Natural killer cell treated with Interleukin-12 subunit alpha and Interleukin-12 subunit beta and Interleukin-15 and Interleukin-18, amount 100 ng/mL, for 72 hours (primary cell): ENCODE data around the gene USP31. TPM values are rescaled to one million over a fixed set of nuclear protein-coding genes. Genes with fewer than 3 reads are reported as not detected.
A peak's percentile ranks its signal among the peaks of the same experiment; 100 is the strongest.

Experiments used
- ATAC-seq, 2 donors: fragments of 150-1000 bp; cut with Tn5 transposase in 1 of 2; sonication (Bioruptor Pico), chemical (Tn5 transposase) in 1 of 2; 2 replicates each; pipeline ENCODE4 v1.10.0; 2021
- DNase-seq: peaks from one replicate; pipeline ENCODE4 v3.0.0; 2022; ENCODE audit warnings: low spot score
- H3K27ac Mint-ChIP-seq, 2 donors: 1 replicate in 1 of 2; 2 replicates in 1 of 2; pipeline ENCODE4 v1.8.0; 2022; ENCODE audit warnings: mixed read lengths in 2 of 2, mild to moderate bottlenecking in 1 of 2, moderate library complexity in 1 of 2
- H3K27me3 Mint-ChIP-seq, 2 donors: 1 replicate in 1 of 2; 2 replicates in 1 of 2; pipeline ENCODE4 v1.8.0; 2022; ENCODE audit warnings: mixed read lengths in 2 of 2
- H3K36me3 Mint-ChIP-seq: one replicate; pipeline ENCODE4 v1.8.0; 2022; ENCODE audit warnings: mixed read lengths
- H3K4me1 Mint-ChIP-seq, 2 donors: 1 replicate in 1 of 2; 2 replicates in 1 of 2; pipeline ENCODE4 v1.8.0; 2022; ENCODE audit warnings: low read depth in 2 of 2, mixed read lengths in 2 of 2, mild to moderate bottlenecking in 1 of 2
- H3K4me3 Mint-ChIP-seq: one replicate; pipeline ENCODE4 v1.8.0; 2022; ENCODE audit warnings: mixed read lengths
- H3K9me3 Mint-ChIP-seq: 2 replicates; pipeline ENCODE4 v1.8.0; 2022; ENCODE audit warnings: mixed read lengths
- total RNA-seq, 2 donors: library from RNA; stranded (reverse); gene quantifications; one replicate each; pipeline ENCODE4 v1.2.3, GENCODE V29; 2022

The USP31 gene
- total RNA-seq, 2 donors from 2014 or later: 5.7 to 16.6 TPM

- Mint-ChIP-seq H3K36me3 (peaks cover 14% of the 10 kb centered on the region), H3K4me3 (no peak overlapping the region), H3K27ac (peak overlapping the region in 1 of 2 donors; percentile 13), H3K27me3 (peaks cover 0 to 9% of the 10 kb centered on the region in 2 donors), H3K9me3 (peaks cover 4% of the 10 kb centered on the region), H3K4me1 (peaks cover 7 to 13% of the 10 kb centered on the region in 2 donors)
- DNase-seq: no peak
- ATAC-seq: no peak
These were observed 16.3 kb downstream of the USP31 start for GRCh38 chr16:23132775-23133463.

- H3K9me3 Mint-ChIP-seq: peaks cover 4% of the 10 kb centered on the region
- H3K36me3 Mint-ChIP-seq: peaks cover 7% of the 10 kb centered on the region
- no peak overlapping the region for H3K27ac Mint-ChIP-seq
- H3K4me3 Mint-ChIP-seq: no peak overlapping the region
- H3K27me3 Mint-ChIP-seq: peaks cover 0 to 9% of the 10 kb centered on the region in 2 donors
- no peak for DNase-seq
- no peak for ATAC-seq
- H3K4me1 Mint-ChIP-seq: peaks cover 7 to 13% of the 10 kb centered on the region in 2 donors
These were observed 17.2 kb downstream of the USP31 start for GRCh38 chr16:23131931-23132621.

DNA sequence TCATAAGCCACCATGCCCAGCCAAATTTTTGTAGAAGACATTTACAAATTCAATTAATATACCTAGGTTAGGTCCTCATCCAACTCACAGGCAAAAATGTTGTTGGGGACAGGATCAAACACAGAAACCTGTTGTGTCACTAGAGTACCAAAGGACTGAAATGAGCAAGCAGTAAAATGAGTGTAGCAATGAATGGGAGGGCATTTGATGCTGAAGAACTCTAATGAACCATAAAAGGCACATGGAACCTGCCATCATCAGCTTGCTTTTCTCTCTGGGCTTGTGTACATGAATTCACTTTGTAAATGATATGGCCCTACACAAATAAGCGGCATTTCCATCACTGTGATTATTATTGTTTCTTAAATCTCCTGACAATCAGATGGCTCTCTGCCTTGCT lies 17.8 kb downstream of the USP31 start:
- no peak for ATAC-seq

GRCh38 chr16:23131036-23131435 lies 18.2 kb downstream of the USP31 start:
- Mint-ChIP-seq H3K4me3 (no peak overlapping the region), H3K9me3 (peaks cover 3% of the 10 kb centered on the region), H3K27ac (no peak overlapping the region), H3K27me3 (peaks cover 0 to 9% of the 10 kb centered on the region in 2 donors), H3K4me1 (peaks cover 9 to 13% of the 10 kb centered on the region in 2 donors), H3K36me3 (peaks cover 5% of the 10 kb centered on the region)
- ATAC-seq (no peak), DNase-seq (no peak)

More for the DNA sequence above, 17.8 kb downstream of the USP31 start:
- peaks cover 9 to 13% of the 10 kb centered on the region in 2 donors for H3K4me1 Mint-ChIP-seq
- H3K27ac Mint-ChIP-seq: no peak overlapping the region
- H3K36me3 Mint-ChIP-seq: peaks cover 7% of the 10 kb centered on the region
- peaks cover 4% of the 10 kb centered on the region for H3K9me3 Mint-ChIP-seq
- no peak overlapping the region for H3K4me3 Mint-ChIP-seq
- no peak for DNase-seq
- H3K27me3 Mint-ChIP-seq: peaks cover 0 to 9% of the 10 kb centered on the region in 2 donors

- Mint-ChIP-seq H3K4me3 (no peak overlapping the region), H3K36me3 (no peaks in the 10 kb centered on the region), H3K9me3 (no peaks in the 10 kb centered on the region), H3K4me1 (peaks cover 12 to 13% of the 10 kb centered on the region in 2 donors), H3K27me3 (peaks cover 0 to 9% of the 10 kb centered on the region in 2 donors), H3K27ac (no peak overlapping the region)
- no peak for DNase-seq
- ATAC-seq: no peak
These were observed 19.6 kb downstream of the USP31 start for GRCh38 chr16:23129686-23130085.

- peaks cover 10 to 16% of the 10 kb centered on the region in 2 donors for H3K4me1 Mint-ChIP-seq
- no peaks in the 10 kb centered on the region for H3K36me3 Mint-ChIP-seq
- no peaks in the 10 kb centered on the region for H3K9me3 Mint-ChIP-seq
- ATAC-seq (no peak), DNase-seq (no peak)
- H3K4me3 Mint-ChIP-seq: no peak overlapping the region
- H3K27me3 Mint-ChIP-seq: peaks cover 0 to 7% of the 10 kb centered on the region in 2 donors
- H3K27ac Mint-ChIP-seq: no peak overlapping the region
These were observed 21.2 kb downstream of the USP31 start for GRCh38 chr16:23128056-23128455.

DNA sequence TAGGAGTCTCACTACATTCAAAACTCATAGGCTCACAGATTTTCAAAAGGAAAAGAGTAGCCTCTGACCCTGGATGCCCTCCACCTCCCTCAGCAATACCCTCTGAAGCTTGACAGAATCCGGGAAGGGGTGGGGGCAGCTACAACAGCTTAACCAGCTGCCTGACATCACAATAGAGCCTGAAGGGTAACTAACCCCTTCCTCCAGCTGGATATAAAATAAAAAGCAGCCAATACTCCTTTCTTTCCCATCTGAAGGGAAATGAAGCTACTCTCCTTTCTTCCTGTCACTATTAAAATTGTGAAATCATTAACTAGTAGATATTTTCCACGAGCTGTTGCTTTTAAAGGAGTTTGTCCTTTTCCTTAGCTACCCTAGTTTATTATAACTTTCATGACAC lies 24.0 kb downstream of the USP31 start:
- no peak overlapping the region for H3K27ac Mint-ChIP-seq
- no peaks in the 10 kb centered on the region for H3K9me3 Mint-ChIP-seq
- no peaks in the 10 kb centered on the region for H3K36me3 Mint-ChIP-seq
- no peaks in the 10 kb centered on the region for H3K27me3 Mint-ChIP-seq
- peaks cover 22 to 26% of the 10 kb centered on the region in 2 donors for H3K4me1 Mint-ChIP-seq
- ATAC-seq (no peak), DNase-seq (no peak)
- no peak overlapping the region for H3K4me3 Mint-ChIP-seq

DNA sequence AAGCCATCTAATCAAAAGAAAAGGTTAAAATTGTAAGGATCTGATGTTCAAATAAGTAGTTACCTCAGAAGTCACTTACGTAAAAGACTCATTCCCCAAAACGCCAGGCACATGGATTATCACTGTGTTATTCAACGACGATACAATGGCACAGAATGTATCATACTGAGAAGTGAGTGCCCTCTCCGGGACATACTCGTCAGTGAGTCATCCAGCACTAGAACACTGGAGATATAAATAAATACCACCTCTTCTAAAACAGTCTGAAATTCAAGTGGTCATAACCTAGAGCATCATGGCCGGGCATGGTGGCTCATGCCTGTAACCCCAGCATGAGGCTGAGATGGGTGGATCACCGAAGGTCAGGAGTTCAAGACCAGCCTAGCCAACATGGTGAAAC lies 24.9 kb downstream of the USP31 start:
- H3K36me3 Mint-ChIP-seq: no peaks in the 10 kb centered on the region
- ATAC-seq (peak in 1 of 2 donors; percentile 33), DNase-seq (no peak)
- H3K9me3 Mint-ChIP-seq: no peaks in the 10 kb centered on the region
- H3K27me3 Mint-ChIP-seq: no peaks in the 10 kb centered on the region
- H3K4me3 Mint-ChIP-seq: no peak overlapping the region
- H3K4me1 Mint-ChIP-seq: peaks cover 22 to 26% of the 10 kb centered on the region in 2 donors
- H3K27ac Mint-ChIP-seq: no peak overlapping the region

DNA sequence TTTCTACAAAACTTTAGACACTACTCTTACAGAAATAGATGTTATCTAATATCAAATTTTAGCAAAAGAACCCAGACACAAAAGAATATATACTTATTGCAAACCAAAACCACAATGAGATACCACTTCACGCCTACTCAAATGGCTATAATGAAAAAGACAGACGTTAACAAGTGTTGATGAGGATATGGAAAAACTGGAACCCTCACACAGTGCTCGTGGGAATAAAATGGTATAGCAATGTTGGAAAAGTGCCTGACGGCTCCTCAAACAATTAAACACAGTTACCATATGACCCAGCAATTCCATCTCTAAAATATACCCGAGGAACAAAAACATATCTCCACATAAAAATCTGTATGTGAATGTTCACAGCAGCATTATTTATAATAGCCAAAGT lies 27.1 kb downstream of the USP31 start:
- DNase-seq: no peak
- H3K4me3 Mint-ChIP-seq: no peak overlapping the region
- H3K4me1 Mint-ChIP-seq: peaks cover 22 to 26% of the 10 kb centered on the region in 2 donors
- ATAC-seq: no peak
- H3K9me3 Mint-ChIP-seq: no peaks in the 10 kb centered on the region
- H3K27me3 Mint-ChIP-seq: no peaks in the 10 kb centered on the region
- H3K36me3 Mint-ChIP-seq: no peaks in the 10 kb centered on the region
- no peak overlapping the region for H3K27ac Mint-ChIP-seq

DNA sequence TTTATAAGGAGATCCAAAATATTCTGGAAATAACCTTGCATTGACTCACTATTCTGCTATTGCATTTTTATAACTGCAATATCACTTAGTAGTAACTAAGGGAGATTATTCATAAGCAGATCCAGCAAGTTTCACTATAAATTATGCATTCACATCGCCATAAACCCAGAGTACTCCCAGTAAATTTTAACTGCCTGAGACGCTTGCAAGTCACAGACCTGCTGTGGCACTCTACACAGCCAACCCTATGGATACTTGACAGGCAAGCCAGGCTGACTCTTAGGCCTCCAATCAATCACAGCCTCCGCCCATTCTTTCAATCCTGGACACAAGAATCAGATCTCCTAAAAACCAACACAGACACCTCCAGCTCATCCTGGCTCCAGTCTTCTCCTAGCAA lies 28.2 kb downstream of the USP31 start:
- no peaks in the 10 kb centered on the region for H3K9me3 Mint-ChIP-seq
- no peak overlapping the region for H3K4me3 Mint-ChIP-seq
- H3K27me3 Mint-ChIP-seq: no peaks in the 10 kb centered on the region
- no peaks in the 10 kb centered on the region for H3K36me3 Mint-ChIP-seq
- H3K27ac Mint-ChIP-seq: no peak overlapping the region
- H3K4me1 Mint-ChIP-seq: peaks cover 19 to 26% of the 10 kb centered on the region in 2 donors
- DNase-seq (no peak), ATAC-seq (no peak)

- no peaks in the 10 kb centered on the region for H3K27me3 Mint-ChIP-seq
- peaks cover 19 to 29% of the 10 kb centered on the region in 2 donors for H3K4me1 Mint-ChIP-seq
- peak overlapping the region in 1 of 2 donors; percentile 14 for H3K27ac Mint-ChIP-seq
- no peaks in the 10 kb centered on the region for H3K9me3 Mint-ChIP-seq
- DNase-seq (no peak), ATAC-seq (no peak)
- H3K36me3 Mint-ChIP-seq: no peaks in the 10 kb centered on the region
- H3K4me3 Mint-ChIP-seq: no peak overlapping the region
These were observed 28.7 kb downstream of the USP31 start for GRCh38 chr16:23120562-23120961.

GRCh38 chr16:23119570-23119969 lies 29.7 kb downstream of the USP31 start:
- no peak overlapping the region for H3K4me3 Mint-ChIP-seq
- no peaks in the 10 kb centered on the region for H3K27me3 Mint-ChIP-seq

DNA sequence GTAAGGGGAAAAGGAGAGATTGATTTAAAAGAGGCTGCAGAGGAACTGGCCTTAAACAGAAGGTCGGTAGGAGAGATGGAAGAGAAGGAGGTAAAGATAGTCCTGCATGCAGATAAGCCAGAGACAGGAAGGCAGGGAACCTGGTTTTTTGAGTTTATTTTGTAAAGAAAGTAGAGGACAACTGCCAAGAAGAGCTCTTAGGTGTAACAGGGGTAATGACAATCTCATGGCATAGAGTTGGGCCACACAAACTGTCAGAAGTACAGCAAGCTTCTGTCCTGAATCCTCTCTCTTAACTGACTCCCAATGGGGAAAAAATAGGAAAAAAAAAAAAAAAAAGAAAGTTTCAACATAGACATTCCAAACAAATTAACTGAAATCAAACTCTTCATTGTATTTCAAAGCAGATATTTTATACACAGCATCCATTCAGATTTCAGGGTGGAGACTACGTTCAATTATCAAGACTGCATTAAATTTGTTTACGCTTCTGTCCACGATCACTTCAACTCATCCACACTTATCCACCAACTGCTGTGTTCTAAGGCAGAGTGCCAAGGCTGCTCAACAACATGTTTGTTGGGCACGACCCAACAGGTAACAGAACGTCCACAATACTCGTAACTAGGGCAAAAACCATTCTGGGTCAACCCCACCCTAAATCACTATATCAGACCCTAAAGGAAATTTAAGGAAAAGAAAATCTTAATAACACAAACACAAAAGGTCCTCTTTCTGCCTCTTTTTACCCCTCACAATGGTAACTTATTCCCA lies 34.9 kb downstream of the USP31 start:
- Mint-ChIP-seq H3K36me3 (no peaks in the 10 kb centered on the region), H3K27me3 (no peaks in the 10 kb centered on the region), H3K27ac (no peak overlapping the region), H3K4me3 (no peak overlapping the region), H3K4me1 (peaks cover 3 to 4% of the 10 kb centered on the region in 2 donors), H3K9me3 (no peaks in the 10 kb centered on the region)
- ATAC-seq (no peak), DNase-seq (no peak)

More at GRCh38 chr16:23119570-23119969, 29.7 kb downstream of the USP31 start:
- Mint-ChIP-seq H3K27ac (no peak overlapping the region), H3K4me1 (peaks cover 16 to 29% of the 10 kb centered on the region in 2 donors), H3K9me3 (no peaks in the 10 kb centered on the region), H3K36me3 (no peaks in the 10 kb centered on the region)
- DNase-seq: no peak
- ATAC-seq: no peak

- Mint-ChIP-seq H3K9me3 (no peaks in the 10 kb centered on the region), H3K27me3 (no peaks in the 10 kb centered on the region)
These were observed 36.1 kb downstream of the USP31 start for GRCh38 chr16:23113185-23113584.

More at GRCh38 chr16:23113185-23113584, 36.1 kb downstream of the USP31 start:
- ATAC-seq: no peak
- Mint-ChIP-seq H3K27ac (no peak overlapping the region), H3K36me3 (no peaks in the 10 kb centered on the region), H3K4me3 (no peak overlapping the region), H3K4me1 (peaks cover 3 to 4% of the 10 kb centered on the region in 2 donors)
- DNase-seq: no peak
